ENCODE results near the gene CA14. TPM values are rescaled to one million over a fixed set of nuclear protein-coding genes. Genes with fewer than 3 reads are reported as not detected.

CA14 gene
- total RNA-seq, 1 experiment from 2014 or later = 1.7 TPM

DNA sequence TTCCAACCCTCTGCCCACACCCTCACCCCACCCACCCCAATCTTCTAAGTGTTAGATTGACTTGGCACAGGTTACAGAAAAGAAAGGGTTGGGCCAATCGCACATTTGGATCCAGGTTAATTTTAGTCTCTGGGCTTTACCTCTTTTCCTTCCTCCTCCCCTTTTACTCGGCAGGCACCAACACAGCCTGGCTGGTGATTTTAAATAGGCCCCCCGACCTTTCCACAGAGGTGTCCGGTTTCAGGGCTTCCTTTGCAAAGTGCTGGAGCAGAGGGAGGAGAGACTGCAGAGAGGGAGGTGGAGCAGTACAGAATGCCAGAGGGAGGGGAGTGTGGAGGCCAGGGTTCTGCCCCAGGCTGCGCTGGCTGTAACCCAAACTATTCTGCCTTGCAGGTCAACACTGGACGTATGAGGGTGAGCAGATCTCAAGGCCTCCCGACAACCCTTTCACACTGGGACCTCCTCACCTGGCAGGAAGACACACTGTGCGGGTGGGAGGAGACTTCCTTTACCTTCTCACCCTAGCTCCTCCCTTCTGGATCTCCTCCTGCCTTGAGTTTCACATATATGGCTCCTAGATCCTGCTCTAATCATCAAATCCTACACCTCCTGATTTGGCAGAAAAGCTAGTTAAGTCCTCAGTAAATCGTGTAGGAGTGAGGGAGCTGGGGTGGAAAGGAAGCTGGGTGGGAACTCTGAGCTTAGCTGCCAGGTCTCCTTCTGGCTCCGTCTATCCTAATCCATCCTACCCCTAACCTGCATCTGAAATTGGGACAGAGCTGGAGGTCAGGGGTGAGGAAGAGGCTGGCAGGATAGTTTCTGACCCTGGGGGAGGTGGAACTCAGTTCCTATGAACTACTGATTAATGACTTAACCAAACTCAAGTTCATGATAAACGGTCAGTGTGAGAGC is 2.4 kb downstream of the CA14 start:
- H3K27me3 ChIP-seq (ENCODE audit: insufficient read depth, low read depth) = no peaks in the 10 kb centered on the region
- H3F3A ChIP-seq (ENCODE audit: insufficient read depth, low read depth) = peaks cover 55% of the 10 kb centered on the region
- peak overlapping the region; percentile 71 for H3K27ac ChIP-seq
- no TSS peak for BruUV-seq (replicated peaks)
- CTCF ChIA-PET = interaction anchor here (1.0 kb wide), 1 partner anchor 21 kb away, joined by 3 read pairs; no protein-coding TSS in a partner anchor
- no peaks in the 10 kb centered on the region for H3K9me2 ChIP-seq (ENCODE audit: insufficient read depth)
- intact Hi-C loops (cut with micrococcal nuclease; ENCODE audit: unreplicated experiment) = loop anchor here (5.0 to 10.0 kb wide), 7 partner anchors 62 to 897 kb away; partner anchors contain the start of genes CERS2, MINDY1, PRPF3 and PRUNE1
- peak overlapping the region; percentile 80 for H3K4me2 ChIP-seq
- peak overlapping the region; percentile 49; the same call in 1 of the 2 replicates for H2AFZ ChIP-seq
- no peak for TF ChIP-seq EZH2 (IDR thresholded peaks at IDR 0.05; ENCODE audit: low read depth)
- TF ChIP-seq, protein P1, sequence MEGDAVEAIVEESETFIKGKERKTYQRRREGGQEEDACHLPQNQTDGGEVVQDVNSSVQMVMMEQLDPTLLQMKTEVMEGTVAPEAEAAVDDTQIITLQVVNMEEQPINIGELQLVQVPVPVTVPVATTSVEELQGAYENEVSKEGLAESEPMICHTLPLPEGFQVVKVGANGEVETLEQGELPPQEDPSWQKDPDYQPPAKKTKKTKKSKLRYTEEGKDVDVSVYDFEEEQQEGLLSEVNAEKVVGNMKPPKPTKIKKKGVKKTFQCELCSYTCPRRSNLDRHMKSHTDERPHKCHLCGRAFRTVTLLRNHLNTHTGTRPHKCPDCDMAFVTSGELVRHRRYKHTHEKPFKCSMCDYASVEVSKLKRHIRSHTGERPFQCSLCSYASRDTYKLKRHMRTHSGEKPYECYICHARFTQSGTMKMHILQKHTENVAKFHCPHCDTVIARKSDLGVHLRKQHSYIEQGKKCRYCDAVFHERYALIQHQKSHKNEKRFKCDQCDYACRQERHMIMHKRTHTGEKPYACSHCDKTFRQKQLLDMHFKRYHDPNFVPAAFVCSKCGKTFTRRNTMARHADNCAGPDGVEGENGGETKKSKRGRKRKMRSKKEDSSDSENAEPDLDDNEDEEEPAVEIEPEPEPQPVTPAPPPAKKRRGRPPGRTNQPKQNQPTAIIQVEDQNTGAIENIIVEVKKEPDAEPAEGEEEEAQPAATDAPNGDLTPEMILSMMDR (conservative IDR thresholded peaks at IDR 0.05) = no peak
- H3K9me3 ChIP-seq (ENCODE audit: insufficient read depth, low read depth) = no peaks in the 10 kb centered on the region
- no peaks in the 10 kb centered on the region for H3K79me2 ChIP-seq (ENCODE audit: low read depth)
- H3K4me1 ChIP-seq (replicated peaks; ENCODE audit: insufficient read depth) = peaks cover 68% of the 10 kb centered on the region
- POLR2A ChIA-PET (ENCODE audit: unreplicated experiment) = interaction anchor here (0.5 to 0.8 kb wide), 6 partner anchors 9 to 742 kb away, joined by 3 to 5 read pairs (median 4); partner anchors contain the start of genes APH1A and RPRD2
- H3K36me3 ChIP-seq (ENCODE audit: low read depth) = no peaks in the 10 kb centered on the region
- peak; percentile 85 to 95 for DNase-seq
- no peaks in the 10 kb centered on the region for H4K20me1 ChIP-seq (ENCODE audit: insufficient read depth)
- H3K4me3 ChIP-seq = peak overlapping the region; percentile 44; the same call in 1 of the 2 replicates

DNA sequence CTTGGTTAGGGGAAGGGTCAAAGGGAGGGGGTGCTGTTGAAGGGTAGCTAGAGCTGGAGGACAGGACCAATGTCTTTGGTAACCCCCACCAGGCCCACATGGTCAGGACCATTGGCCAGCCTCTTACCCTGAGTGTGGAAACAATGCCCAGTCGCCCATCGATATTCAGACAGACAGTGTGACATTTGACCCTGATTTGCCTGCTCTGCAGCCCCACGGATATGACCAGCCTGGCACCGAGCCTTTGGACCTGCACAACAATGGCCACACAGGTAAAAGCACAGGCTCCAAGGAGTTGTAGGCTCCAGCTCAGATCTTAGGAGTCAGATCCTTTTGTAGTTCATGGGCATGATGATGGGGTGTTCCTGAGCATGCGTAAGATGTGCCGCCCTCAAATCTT is 3.8 kb downstream of the CA14 start:
- Histone ChIP-seq H3K9me2 (ENCODE audit: insufficient read depth) (no peaks in the 10 kb centered on the region), H2AFZ (no peak overlapping the region), H4K20me1 (ENCODE audit: insufficient read depth) (no peaks in the 10 kb centered on the region), H3K4me3 (no peak overlapping the region), H3F3A (ENCODE audit: insufficient read depth, low read depth) (peaks cover 56% of the 10 kb centered on the region), H3K4me1 (replicated peaks; ENCODE audit: insufficient read depth) (peaks cover 59% of the 10 kb centered on the region), H3K9me3 (ENCODE audit: insufficient read depth, low read depth) (no peaks in the 10 kb centered on the region), H3K36me3 (ENCODE audit: low read depth) (peaks cover 10% of the 10 kb centered on the region; the same call in 1 of the 2 replicates), H3K79me2 (ENCODE audit: low read depth) (no peaks in the 10 kb centered on the region; the same call in 1 of the 2 replicates), H3K4me2 (peak overlapping the region; percentile 60), H3K27ac (peak overlapping the region; percentile 83), H3K27me3 (ENCODE audit: insufficient read depth, low read depth) (no peaks in the 10 kb centered on the region)
- no TSS peak for BruUV-seq (replicated peaks)
- CTCF ChIA-PET = interaction anchor here (0.5 kb wide), 1 partner anchor 27 kb away, joined by 3 read pairs; no protein-coding TSS in a partner anchor
- DNase-seq = no peak
- TF ChIP-seq, protein P1 (conservative IDR thresholded peaks at IDR 0.05) = no peak
- no peak for TF ChIP-seq EZH2 (IDR thresholded peaks at IDR 0.05; ENCODE audit: low read depth)
- POLR2A ChIA-PET (ENCODE audit: unreplicated experiment) = interaction anchor here (0.7 kb wide), 1 partner anchor 868 kb away, joined by 3 read pairs; no protein-coding TSS in a partner anchor
- intact Hi-C loops (cut with micrococcal nuclease; ENCODE audit: unreplicated experiment) = loop anchor here (10.0 kb wide), 1 partner anchor 303 kb away; no protein-coding TSS in a partner anchor
